HCT116 (cell line): ENCODE results near the gene SDCCAG8. TPM values are rescaled to one million over a fixed set of nuclear protein-coding genes. Genes with fewer than 3 reads are reported as not detected.

Source experiments
- ATAC-seq: fragments of 200-7000 bp; cut with Tn5 transposase; 2 replicates; pipeline ENCODE4 v1.9.1; 2020; ENCODE audit warnings: mild to moderate bottlenecking, moderate library complexity
- BruUV-seq: library from RNA; stranded (reverse); fragments of 400-500 nt; replicated peaks from 2 replicates; lab custom pipeline; 2021; lab: Mats Ljungman, UMichigan
- CTCF ChIA-PET: fragments of 300-600 bp; sonication (Branson Sonifier 250); formaldehyde crosslinking; loops from one replicate; lab custom pipeline; 2021; ENCODE audit warnings: antibody characterized with exemption; lab: Charles Lee
- POLR2A ChIA-PET: fragments of 300-600, 350-600 bp; sonication (Branson Sonifier 250); formaldehyde crosslinking; loops from one replicate; lab custom pipeline; 2021; ENCODE audit warnings: antibody characterized with exemption; lab: Charles Lee
- RAD21 ChIA-PET, 2 experiments: fragments of 300-600 bp; sonication (Branson Sonifier 250); formaldehyde crosslinking; loops; one replicate each; lab custom pipeline; 2023; ENCODE audit warnings: low total read pairs in 2 of 2; ENCODE audit not compliant: uncharacterized antibody in 2 of 2, unreplicated experiment in 2 of 2, low non-redundant PET in 1 of 2; lab: Charles Lee
- DNase-seq: peaks from one replicate; pipeline ENCODE4 v3.0.0-alpha.2; 2010; ENCODE audit warnings: low read depth, low spot score
- H2AFZ ChIP-seq: fragments of 200-600 bp; shearing (Covaris generic), sonication (generic); 2 replicates; pipeline ENCODE4 v1.6.1; 2017; ENCODE audit warnings: low read depth, mixed run types, mixed read lengths, antibody characterized with exemption, low read length; ENCODE audit not compliant: poor library complexity, severe bottlenecking
- H3K27ac ChIP-seq: 2 replicates; pipeline ENCODE4 v1.5.1; 2012; ENCODE audit warnings: low read depth, low read length
- H3K27me3 ChIP-seq: fragments of 200-600 bp; sonication (generic); 2 replicates; pipeline ENCODE4 v1.6.1; 2016; ENCODE audit warnings: mixed run types, low read length, mixed read lengths; ENCODE audit not compliant: insufficient read depth
- H3K36me3 ChIP-seq, 2 experiments: fragments of 200-500 bp in 1 of 2; fragments of 200-600 bp in 1 of 2; sonication (Bioruptor generic) in 1 of 2; sonication (generic) in 1 of 2; 2 replicates each; pipeline versions ENCODE4 v1.5.1 to v1.6.1; 2014 to 2016; ENCODE audit warnings: low read length in 2 of 2, inconsistent platforms in 1 of 2, mixed read lengths in 1 of 2, mixed run types in 1 of 2; ENCODE audit not compliant: insufficient read depth in 2 of 2, control insufficient read depth in 1 of 2
- H3K4me1 ChIP-seq, 2 experiments: fragments of 200-600 bp in 1 of 2; sonication (generic) in 1 of 2; 2 replicates each; pipeline versions ENCODE4 v1.5.1 to v1.6.1; 2012 to 2017; ENCODE audit warnings: low read length in 2 of 2, inconsistent platforms in 1 of 2, mild to moderate bottlenecking in 1 of 2, mixed read lengths in 1 of 2, mixed run types in 1 of 2, moderate library complexity in 1 of 2; ENCODE audit not compliant: insufficient read depth in 2 of 2, control insufficient read depth in 1 of 2
- H3K4me2 ChIP-seq: fragments of 200-600 bp; sonication (generic); 2 replicates; pipeline ENCODE4 v1.6.1; 2017; ENCODE audit warnings: mixed run types, low read length, mixed read lengths
- H3K4me3 ChIP-seq, 2 experiments: fragments of 200-600 bp in 1 of 2; sonication (generic) in 1 of 2; replicated peaks in 1 of 2; 2 replicates each; pipeline ENCODE4 v1.5.1; 2011 to 2016; ENCODE audit warnings: low read length in 2 of 2, control low read depth in 1 of 2, low read depth in 1 of 2, mild to moderate bottlenecking in 1 of 2, mixed read lengths in 1 of 2, mixed run types in 1 of 2
- H3K79me2 ChIP-seq: fragments of 200-600 bp; sonication (generic); 2 replicates; pipeline ENCODE4 v1.6.1; 2017; ENCODE audit warnings: mild to moderate bottlenecking, mixed run types, low read length, moderate library complexity, mixed read lengths; ENCODE audit not compliant: insufficient read depth
- H3K9ac ChIP-seq: fragments of 200-600 bp; sonication (generic); 2 replicates; pipeline ENCODE4 v1.6.1; 2016; ENCODE audit warnings: low read length, mixed read lengths
- H3K9me2 ChIP-seq: fragments of 200-600 bp; sonication (generic), shearing (Covaris generic); 2 replicates; pipeline ENCODE4 v1.6.1; 2017; ENCODE audit warnings: mixed run types, mild to moderate bottlenecking, moderate library complexity; ENCODE audit not compliant: insufficient read depth
- H3K9me3 ChIP-seq, 2 experiments: fragments of 200-500 bp in 1 of 2; fragments of 200-600 bp in 1 of 2; sonication (Bioruptor generic) in 1 of 2; sonication (generic) in 1 of 2; 2 replicates each; pipeline ENCODE4 v1.6.1; 2014 to 2017; ENCODE audit warnings: low read length in 2 of 2, mixed read lengths in 2 of 2, inconsistent platforms in 1 of 2, low read depth in 1 of 2, mild to moderate bottlenecking in 1 of 2, mixed run types in 1 of 2, moderate library complexity in 1 of 2; ENCODE audit not compliant: control insufficient read depth in 1 of 2, insufficient read depth in 1 of 2
- H4K20me1 ChIP-seq: fragments of 200-600 bp; sonication (generic), shearing (Covaris generic); 2 replicates; pipeline ENCODE4 v1.6.1; 2017; ENCODE audit warnings: mixed run types, mild to moderate bottlenecking, moderate library complexity; ENCODE audit not compliant: insufficient read depth
- ATF3 ChIP-seq: IDR thresholded peaks from 2 replicates; pipeline ENCODE4 v1.6.1; 2012
- CBX3 ChIP-seq: IDR thresholded peaks from 2 replicates; pipeline ENCODE4 v1.6.1; 2012; ENCODE audit warnings: low read depth
- CEBPB ChIP-seq: IDR thresholded peaks from 2 replicates; pipeline ENCODE4 v1.6.1; 2012; ENCODE audit warnings: low read depth
- EGR1 ChIP-seq: IDR thresholded peaks from 2 replicates; pipeline ENCODE4 v1.6.1; 2012; ENCODE audit warnings: low read depth
- ELF1 ChIP-seq: IDR thresholded peaks from 2 replicates; pipeline ENCODE4 v1.6.1; 2012; ENCODE audit warnings: low read depth, borderline replicate concordance
- EZH2 ChIP-seq: fragments of 200-600 bp; sonication (generic); IDR thresholded peaks from 2 replicates; pipeline ENCODE4 v1.6.1; 2017; ENCODE audit warnings: antibody characterized with exemption, mixed run types
- EZH2phosphoT487 ChIP-seq: fragments of 200-600 bp; IDR thresholded peaks from 2 replicates; pipeline ENCODE4 v1.6.1; 2018; ENCODE audit warnings: antibody characterized with exemption, borderline replicate concordance
- FOSL1 ChIP-seq: IDR thresholded peaks from 2 replicates; pipeline ENCODE4 v1.6.1; 2012; ENCODE audit warnings: low read depth
- JUND ChIP-seq: IDR thresholded peaks from 2 replicates; pipeline ENCODE4 v1.6.1; 2012
- MAX ChIP-seq: IDR thresholded peaks from 2 replicates; pipeline ENCODE4 v1.6.1; 2012
- POLR2A ChIP-seq: IDR thresholded peaks from 2 replicates; pipeline ENCODE4 v1.7.0; 2011; ENCODE audit warnings: borderline replicate concordance; ENCODE audit not compliant: insufficient read depth, insufficient read length; ENCODE audit errors: extremely low read depth
- REST ChIP-seq: IDR thresholded peaks from 2 replicates; pipeline ENCODE4 v1.6.1; 2012; ENCODE audit warnings: low read depth
- SIN3A ChIP-seq: IDR thresholded peaks from 2 replicates; pipeline ENCODE4 v1.6.1; 2012; ENCODE audit warnings: low read depth
- TCF7L2 ChIP-seq: IDR thresholded peaks from 2 replicates; pipeline ENCODE4 v1.7.0; 2011; ENCODE audit warnings: borderline replicate concordance, inconsistent platforms; ENCODE audit not compliant: insufficient read depth, insufficient read length; ENCODE audit errors: extremely low read depth
- ZFX ChIP-seq: fragments of 450-650 bp; IDR thresholded peaks from 2 replicates; pipeline ENCODE4 v1.6.1; 2017
- ZNF274 ChIP-seq: fragments of 200-500 bp; sonication (Bioruptor generic); IDR thresholded peaks from 2 replicates; pipeline ENCODE4 v1.6.1; 2014; ENCODE audit warnings: mild to moderate bottlenecking, low read depth, low read length, inconsistent platforms
- intact Hi-C: fragments of 100-400 bp; cut with micrococcal nuclease; formaldehyde crosslinking; loops from 2 replicates; pipeline ENCODE4 v1.10.0; 2022
- total RNA-seq: library from RNA; stranded (reverse); gene quantifications from one replicate; pipeline ENCODE4 v1.2.1, GENCODE V29; 2021; ENCODE audit not compliant: unreplicated experiment
- TF ChIP-seq, protein P1 (sequence below): IDR thresholded peaks from 2 replicates; pipeline ENCODE4 v1.6.1; 2011; ENCODE audit warnings: mild to moderate bottlenecking, low read length, moderate library complexity; ENCODE audit not compliant: insufficient replicate concordance; ENCODE audit errors: extremely low read depth
- TF ChIP-seq, protein P2 (sequence below), 3 experiments: fragments of 200-600 bp in 1 of 3; sonication (generic) in 1 of 3; IDR thresholded peaks in 2 of 3; conservative IDR thresholded peaks in 1 of 3; 2 replicates each; pipeline ENCODE4 v1.5.1; 2012 to 2017; ENCODE audit warnings: low read depth in 2 of 3, low read length in 2 of 3, antibody characterized with exemption in 1 of 3, borderline replicate concordance in 1 of 3, control low read depth in 1 of 3, mild to moderate bottlenecking in 1 of 3, mixed read lengths in 1 of 3, mixed run types in 1 of 3, moderate library complexity in 1 of 3; ENCODE audit not compliant: insufficient read depth in 1 of 3

The SDCCAG8 gene
- total RNA-seq, 1 experiment from 2014 or later, result 38.2 TPM

- Histone ChIP-seq H3K79me2 (no peaks in the 10 kb centered on the region), H4K20me1 (no peaks in the 10 kb centered on the region), H3K9ac (no peak overlapping the region), H2AFZ (no peak overlapping the region), H3K4me3 (no peak overlapping the region), H3K4me1 (no peaks in the 10 kb centered on the region), H3K27me3 (peaks cover 5% of the 10 kb centered on the region; the same call in 1 of the 2 replicates), H3K9me2 (no peaks in the 10 kb centered on the region), H3K4me2 (no peak overlapping the region), H3K36me3 (no peaks in the 10 kb centered on the region), H3K27ac (no peak overlapping the region), H3K9me3 (no peaks in the 10 kb centered on the region)
- intact Hi-C loops, result no loop called here
- ChIA-PET CTCF (no interaction called here), RAD21 (no interaction called here), POLR2A (no interaction called here)
- BruUV-seq, result no TSS peak
- DNase-seq, result no peak
- no peak for TF ChIP-seq ATF3
- TF ChIP-seq POLR2A, result no peak
- no peak for TF ChIP-seq ELF1
- no peak for TF ChIP-seq EZH2phosphoT487
- TF ChIP-seq TCF7L2, result no peak
- no peak for TF ChIP-seq ZNF274
- TF ChIP-seq JUND, result no peak
- TF ChIP-seq, protein P1, sequence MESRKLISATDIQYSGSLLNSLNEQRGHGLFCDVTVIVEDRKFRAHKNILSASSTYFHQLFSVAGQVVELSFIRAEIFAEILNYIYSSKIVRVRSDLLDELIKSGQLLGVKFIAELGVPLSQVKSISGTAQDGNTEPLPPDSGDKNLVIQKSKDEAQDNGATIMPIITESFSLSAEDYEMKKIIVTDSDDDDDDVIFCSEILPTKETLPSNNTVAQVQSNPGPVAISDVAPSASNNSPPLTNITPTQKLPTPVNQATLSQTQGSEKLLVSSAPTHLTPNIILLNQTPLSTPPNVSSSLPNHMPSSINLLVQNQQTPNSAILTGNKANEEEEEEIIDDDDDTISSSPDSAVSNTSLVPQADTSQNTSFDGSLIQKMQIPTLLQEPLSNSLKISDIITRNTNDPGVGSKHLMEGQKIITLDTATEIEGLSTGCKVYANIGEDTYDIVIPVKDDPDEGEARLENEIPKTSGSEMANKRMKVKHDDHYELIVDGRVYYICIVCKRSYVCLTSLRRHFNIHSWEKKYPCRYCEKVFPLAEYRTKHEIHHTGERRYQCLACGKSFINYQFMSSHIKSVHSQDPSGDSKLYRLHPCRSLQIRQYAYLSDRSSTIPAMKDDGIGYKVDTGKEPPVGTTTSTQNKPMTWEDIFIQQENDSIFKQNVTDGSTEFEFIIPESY, result no peak
- no peak for TF ChIP-seq EGR1
- no peak for TF ChIP-seq ZFX
- no peak for TF ChIP-seq CBX3
- TF ChIP-seq EZH2, result no peak
- TF ChIP-seq CEBPB, result no peak
- TF ChIP-seq MAX, result no peak
- TF ChIP-seq, protein P2, sequence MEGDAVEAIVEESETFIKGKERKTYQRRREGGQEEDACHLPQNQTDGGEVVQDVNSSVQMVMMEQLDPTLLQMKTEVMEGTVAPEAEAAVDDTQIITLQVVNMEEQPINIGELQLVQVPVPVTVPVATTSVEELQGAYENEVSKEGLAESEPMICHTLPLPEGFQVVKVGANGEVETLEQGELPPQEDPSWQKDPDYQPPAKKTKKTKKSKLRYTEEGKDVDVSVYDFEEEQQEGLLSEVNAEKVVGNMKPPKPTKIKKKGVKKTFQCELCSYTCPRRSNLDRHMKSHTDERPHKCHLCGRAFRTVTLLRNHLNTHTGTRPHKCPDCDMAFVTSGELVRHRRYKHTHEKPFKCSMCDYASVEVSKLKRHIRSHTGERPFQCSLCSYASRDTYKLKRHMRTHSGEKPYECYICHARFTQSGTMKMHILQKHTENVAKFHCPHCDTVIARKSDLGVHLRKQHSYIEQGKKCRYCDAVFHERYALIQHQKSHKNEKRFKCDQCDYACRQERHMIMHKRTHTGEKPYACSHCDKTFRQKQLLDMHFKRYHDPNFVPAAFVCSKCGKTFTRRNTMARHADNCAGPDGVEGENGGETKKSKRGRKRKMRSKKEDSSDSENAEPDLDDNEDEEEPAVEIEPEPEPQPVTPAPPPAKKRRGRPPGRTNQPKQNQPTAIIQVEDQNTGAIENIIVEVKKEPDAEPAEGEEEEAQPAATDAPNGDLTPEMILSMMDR (IDR thresholded peaks at IDR 0.05 in 2 of 3, conservative IDR thresholded peaks at IDR 0.05 in 1 of 3; ENCODE audit: borderline replicate concordance in 1 of 3, insufficient read depth in 1 of 3, low read depth in 2 of 3, low read length in 2 of 3), result no peak
- TF ChIP-seq FOSL1, result no peak
- TF ChIP-seq REST, result no peak
- no peak for TF ChIP-seq SIN3A
- ATAC-seq, result no peak
Measured at GRCh38 chr1:243508303-243508713, 252.5 kb downstream of the SDCCAG8 start.
